ENCODE data around the gene SLC16A9.

Gene SLC16A9

GRCh38 chr10:59628456-59628855 is 81.2 kb downstream of the SLC16A9 start:
- TF ChIP-seq ZFP30 (CRISPR knock-in tag; IDR thresholded peaks at IDR 0.05): no peak
- ATAC-seq: no peak

GRCh38 chr10:59627366-59628018 is 82.2 kb downstream of the SLC16A9 start:
- TF ChIP-seq ZFP3 (CRISPR knock-in tag; IDR thresholded peaks at IDR 0.05) (no peak), ARNTL (CRISPR knock-in tag; IDR thresholded peaks at IDR 0.05; ENCODE audit: borderline replicate concordance, low read depth) (no peak), BACH2 (CRISPR knock-in tag; IDR thresholded peaks at IDR 0.05; ENCODE audit: borderline replicate concordance) (no peak), POU6F1 (CRISPR knock-in tag; IDR thresholded peaks at IDR 0.05; ENCODE audit: borderline replicate concordance, low read depth) (no peak), GLIS3 (CRISPR knock-in tag; IDR thresholded peaks at IDR 0.05) (no peak), CSRNP3 (CRISPR knock-in tag; IDR thresholded peaks at IDR 0.05) (no peak), CSDC2 (CRISPR knock-in tag; IDR thresholded peaks at IDR 0.05) (no peak)
- ATAC-seq: no peak

GRCh38 chr10:59626523-59626869 is 83.2 kb downstream of the SLC16A9 start:
- no peak for TF ChIP-seq TCF4 (CRISPR knock-in tag; IDR thresholded peaks at IDR 0.05; ENCODE audit: borderline replicate concordance)
- ATAC-seq: no peak

- ATAC-seq: peak; percentile 99
- TF ChIP-seq ZFP3 (CRISPR knock-in tag; IDR thresholded peaks at IDR 0.05) (no peak), GLIS3 (CRISPR knock-in tag; IDR thresholded peaks at IDR 0.05) (0 out of 2 replicates have a peak, but pooled peaks have one; percentile 25), TCF4 (CRISPR knock-in tag; IDR thresholded peaks at IDR 0.05; ENCODE audit: borderline replicate concordance) (peak; percentile 88), PPARA (CRISPR knock-in tag; IDR thresholded peaks at IDR 0.05; ENCODE audit: borderline replicate concordance) (no peak), TSHZ2 (CRISPR knock-in tag; IDR thresholded peaks at IDR 0.05) (peak; percentile 81), ISL1 (CRISPR knock-in tag; IDR thresholded peaks at IDR 0.05) (peak; percentile 75)
Observed at GRCh38 chr10:59625721-59626522, 83.7 kb downstream of the SLC16A9 start.

GRCh38 chr10:59624951-59625350 is 84.7 kb downstream of the SLC16A9 start:
- no peak for ATAC-seq
- TF ChIP-seq SNAI2 (CRISPR knock-in tag; IDR thresholded peaks at IDR 0.05): no peak
- TF ChIP-seq ZNF565 (CRISPR knock-in tag; conservative IDR thresholded peaks at IDR 0.05; ENCODE audit: low read depth): no peak
- TF ChIP-seq ZFP3 (CRISPR knock-in tag; IDR thresholded peaks at IDR 0.05): no peak
- TF ChIP-seq POU6F1 (CRISPR knock-in tag; IDR thresholded peaks at IDR 0.05; ENCODE audit: borderline replicate concordance, low read depth): no peak
- TF ChIP-seq OSR1 (CRISPR knock-in tag; IDR thresholded peaks at IDR 0.05): no peak
- TF ChIP-seq PATZ1 (CRISPR knock-in tag; IDR thresholded peaks at IDR 0.05; ENCODE audit: borderline replicate concordance): no peak
- TF ChIP-seq RARB (CRISPR knock-in tag; IDR thresholded peaks at IDR 0.05): no peak
- no peak for TF ChIP-seq GLIS3 (CRISPR knock-in tag; IDR thresholded peaks at IDR 0.05)
- TF ChIP-seq ESRRG (CRISPR knock-in tag; IDR thresholded peaks at IDR 0.05): no peak
- no peak for TF ChIP-seq CSDC2 (CRISPR knock-in tag; IDR thresholded peaks at IDR 0.05)
- no peak for TF ChIP-seq CSRNP3 (CRISPR knock-in tag; IDR thresholded peaks at IDR 0.05)
- TF ChIP-seq TSHZ2 (CRISPR knock-in tag; IDR thresholded peaks at IDR 0.05): no peak
